ENCODE results near the gene MCCC2.
"Not testable (repeated sequence)": the region's sequence is repeated elsewhere in the genome, so short reads cannot be mapped to it uniquely, and the experiment has no call there.

Gene MCCC2

DNA sequence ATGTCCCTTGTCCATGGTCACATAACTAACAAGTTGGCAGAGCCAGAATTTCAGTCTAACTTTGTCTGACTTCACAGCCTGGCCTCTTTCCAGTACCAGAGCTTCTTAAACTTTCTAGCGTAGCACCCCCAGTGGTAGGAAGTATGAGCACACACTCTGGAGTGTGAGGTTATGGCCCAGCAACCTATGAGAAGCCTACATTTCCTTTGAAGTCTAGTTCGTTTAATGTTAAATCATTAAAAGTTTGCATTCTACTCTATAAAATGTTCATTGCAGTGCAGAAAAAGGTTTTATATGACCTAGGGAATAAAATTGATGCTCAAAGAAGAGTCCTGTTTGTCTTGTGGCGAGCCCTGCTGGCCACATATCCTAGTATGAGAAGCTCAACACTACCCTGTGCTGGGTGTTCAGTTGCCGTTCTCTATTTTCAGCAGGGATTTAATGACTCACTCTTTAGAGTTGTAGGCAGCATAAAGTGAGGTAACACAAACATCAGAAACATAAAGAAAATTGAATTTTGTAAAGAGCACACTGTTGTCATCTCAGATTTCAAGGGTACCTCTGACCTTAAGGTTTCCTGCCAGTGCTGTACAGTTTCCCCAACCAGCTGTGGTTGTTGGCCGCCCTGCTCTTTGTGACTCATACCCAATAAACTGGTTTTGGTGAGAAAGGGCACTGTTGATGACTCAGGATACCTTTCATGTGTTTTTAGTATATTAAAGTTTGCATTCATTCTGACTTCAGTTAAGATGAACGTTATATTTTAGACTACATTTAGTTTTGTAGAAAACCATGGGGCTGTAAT, 14.3 kb downstream of the MCCC2 start:
- Histone ChIP-seq H3K4ac (ENCODE audit: low read depth, low read length) (no peak overlapping the region), H3K18ac (ENCODE audit: low read length) (no peak overlapping the region), H4K5ac (ENCODE audit: low read length) (no peak overlapping the region), H4K8ac (ENCODE audit: low read depth, low read length) (no peak overlapping the region), H2AK5ac (ENCODE audit: low read length) (no peak overlapping the region), H3K9ac (ENCODE audit: low read length) (no peak overlapping the region), H3K56ac (ENCODE audit: low read length) (no peak overlapping the region), H3K23ac (ENCODE audit: low read length) (no peak overlapping the region), H3K79me2 (ENCODE audit: control insufficient read depth, insufficient read depth, low read length) (no peaks in the 10 kb centered on the region), H3K4me3 (ENCODE audit: low read length) (no peak overlapping the region), H3K36me3 (ENCODE audit: control insufficient read depth, insufficient read depth, low read length) (peaks cover 2% of the 10 kb centered on the region), H2BK5ac (ENCODE audit: low read length) (no peak overlapping the region), H3K27me3 (ENCODE audit: insufficient read depth, low read length, poor library complexity) (no peaks in the 10 kb centered on the region), H2BK15ac (replicated peaks; ENCODE audit: low read depth) (no peak overlapping the region), H3K79me1 (ENCODE audit: low read length) (no peaks in the 10 kb centered on the region), H3K4me2 (ENCODE audit: low read length) (no peak overlapping the region), H3K27ac (ENCODE audit: low read depth, low read length) (no peak overlapping the region), H3K4me1 (ENCODE audit: control insufficient read depth, low read depth, low read length) (no peaks in the 10 kb centered on the region), H2BK120ac (ENCODE audit: low read depth, low read length) (no peak overlapping the region)
- DNase-seq: peak; percentile 78
- WGBS (ENCODE audit: extremely low coverage, insufficient coverage, low lambda C conversion rate): no CpG with 5 or more reads among the region's 6 CpGs

DNA sequence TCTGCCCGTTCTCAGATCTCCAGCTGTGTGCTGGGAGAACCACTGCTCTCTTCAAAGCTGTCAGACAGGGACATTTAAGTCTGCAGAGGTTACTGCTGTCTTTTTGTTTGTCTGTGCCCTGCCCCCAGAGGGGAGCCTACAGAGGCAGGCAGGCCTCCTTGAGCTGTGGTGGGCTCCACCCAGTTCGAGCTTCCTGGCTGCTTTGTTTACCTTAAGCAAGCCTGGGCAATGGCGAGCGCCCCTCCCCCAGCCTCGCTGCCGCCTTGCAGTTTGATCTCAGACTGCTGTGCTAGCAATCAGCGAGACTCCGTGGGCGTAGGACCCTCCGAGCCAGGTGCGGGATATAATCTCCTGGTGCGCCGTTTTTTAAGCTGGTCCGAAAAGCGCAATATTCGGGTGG, 22.8 kb downstream of the MCCC2 start:
- not testable (repeated sequence) for H2BK5ac ChIP-seq (ENCODE audit: low read length); H3K79me2 ChIP-seq (ENCODE audit: control insufficient read depth, insufficient read depth, low read length); H3K9ac ChIP-seq (ENCODE audit: low read length); H2AK5ac ChIP-seq (ENCODE audit: low read length); H3K4me2 ChIP-seq (ENCODE audit: low read length); H4K5ac ChIP-seq (ENCODE audit: low read length); H3K27ac ChIP-seq (ENCODE audit: low read depth, low read length); H3K23ac ChIP-seq (ENCODE audit: low read length); H3K4ac ChIP-seq (ENCODE audit: low read depth, low read length); H3K4me3 ChIP-seq (ENCODE audit: low read length); H2BK120ac ChIP-seq (ENCODE audit: low read depth, low read length); DNase-seq; H3K36me3 ChIP-seq (ENCODE audit: control insufficient read depth, insufficient read depth, low read length); H3K79me1 ChIP-seq (ENCODE audit: low read length); H4K8ac ChIP-seq (ENCODE audit: low read depth, low read length); H3K4me1 ChIP-seq (ENCODE audit: control insufficient read depth, low read depth, low read length); H3K18ac ChIP-seq (ENCODE audit: low read length); H3K27me3 ChIP-seq (ENCODE audit: insufficient read depth, low read length, poor library complexity); H3K56ac ChIP-seq (ENCODE audit: low read length); H2BK15ac ChIP-seq (replicated peaks; ENCODE audit: low read depth)
- WGBS (ENCODE audit: extremely low coverage, insufficient coverage, low lambda C conversion rate): no CpG with 5 or more reads among the region's 16 CpGs

DNA sequence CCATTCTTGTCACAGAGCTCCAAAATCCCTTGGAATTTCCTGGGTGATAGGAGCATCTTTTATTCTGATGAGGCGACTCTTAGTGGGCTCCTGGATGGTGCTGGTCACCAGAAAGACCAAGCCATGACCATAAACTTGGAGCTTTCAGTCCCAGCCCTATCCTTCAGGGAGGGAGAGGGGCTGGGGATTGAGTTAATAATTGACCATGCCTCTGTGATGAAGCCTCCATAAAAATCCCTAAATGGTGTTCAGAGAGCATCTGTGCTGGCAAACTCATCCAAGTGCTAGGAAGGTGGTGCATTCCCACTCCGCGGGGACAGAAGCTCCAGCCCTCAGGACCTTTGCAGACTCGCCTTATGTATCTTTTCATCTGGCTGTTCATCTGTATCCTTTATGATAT, 28.7 kb downstream of the MCCC2 start:
- Histone ChIP-seq H2BK120ac (ENCODE audit: low read depth, low read length) (no peak overlapping the region), H3K4ac (ENCODE audit: low read depth, low read length) (no peak overlapping the region), H3K4me2 (ENCODE audit: low read length) (no peak overlapping the region), H3K79me2 (ENCODE audit: control insufficient read depth, insufficient read depth, low read length) (no peaks in the 10 kb centered on the region), H2BK5ac (ENCODE audit: low read length) (no peak overlapping the region), H3K36me3 (ENCODE audit: control insufficient read depth, insufficient read depth, low read length) (no peaks in the 10 kb centered on the region), H3K9ac (ENCODE audit: low read length) (no peak overlapping the region), H3K56ac (ENCODE audit: low read length) (no peak overlapping the region), H3K18ac (ENCODE audit: low read length) (no peak overlapping the region), H4K5ac (ENCODE audit: low read length) (no peak overlapping the region), H3K27ac (ENCODE audit: low read depth, low read length) (no peak overlapping the region), H4K8ac (ENCODE audit: low read depth, low read length) (no peak overlapping the region), H3K79me1 (ENCODE audit: low read length) (no peaks in the 10 kb centered on the region), H2AK5ac (ENCODE audit: low read length) (no peak overlapping the region), H2BK15ac (replicated peaks; ENCODE audit: low read depth) (no peak overlapping the region), H3K4me3 (ENCODE audit: low read length) (no peak overlapping the region), H3K23ac (ENCODE audit: low read length) (no peak overlapping the region), H3K27me3 (ENCODE audit: insufficient read depth, low read length, poor library complexity) (no peaks in the 10 kb centered on the region), H3K4me1 (ENCODE audit: control insufficient read depth, low read depth, low read length) (no peaks in the 10 kb centered on the region)
- no CpG with 5 or more reads among the region's 4 CpGs for WGBS (ENCODE audit: extremely low coverage, insufficient coverage, low lambda C conversion rate)
- DNase-seq: no peak

DNA sequence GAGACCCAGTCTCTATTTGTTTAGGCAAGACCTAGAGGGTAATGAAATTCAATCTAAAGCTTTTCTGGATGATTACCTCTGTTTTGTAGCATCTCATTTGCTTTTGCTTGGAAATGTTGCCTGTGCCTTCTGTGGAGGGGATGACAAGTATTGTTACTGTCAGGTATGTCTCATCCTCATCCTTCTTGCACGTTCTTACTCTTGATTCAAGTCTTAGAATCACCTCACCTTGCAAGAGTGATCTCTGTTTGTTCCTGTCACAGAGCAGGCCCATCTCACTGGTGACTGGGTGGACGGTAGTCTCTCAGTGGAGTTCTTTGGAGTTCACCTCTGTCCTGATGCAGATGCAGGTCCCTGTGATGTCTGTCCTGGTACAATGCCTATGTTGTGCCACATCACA, 33.5 kb downstream of the MCCC2 start:
- H4K8ac ChIP-seq (ENCODE audit: low read depth, low read length): no peak overlapping the region
- H3K23ac ChIP-seq (ENCODE audit: low read length): no peak overlapping the region
- H2BK5ac ChIP-seq (ENCODE audit: low read length): no peak overlapping the region
- no peak overlapping the region for H2BK120ac ChIP-seq (ENCODE audit: low read depth, low read length)
- H3K4me2 ChIP-seq (ENCODE audit: low read length): no peak overlapping the region
- no peak overlapping the region for H2BK15ac ChIP-seq (replicated peaks; ENCODE audit: low read depth)
- no peak overlapping the region for H4K5ac ChIP-seq (ENCODE audit: low read length)
- WGBS (ENCODE audit: extremely low coverage, insufficient coverage, low lambda C conversion rate): no CpG with 5 or more reads among the region's 2 CpGs
- no peaks in the 10 kb centered on the region for H3K4me1 ChIP-seq (ENCODE audit: control insufficient read depth, low read depth, low read length)
- no peak overlapping the region for H3K56ac ChIP-seq (ENCODE audit: low read length)
- H3K4ac ChIP-seq (ENCODE audit: low read depth, low read length): no peak overlapping the region
- H3K9ac ChIP-seq (ENCODE audit: low read length): no peak overlapping the region
- no peaks in the 10 kb centered on the region for H3K79me1 ChIP-seq (ENCODE audit: low read length)
- no peak overlapping the region for H2AK5ac ChIP-seq (ENCODE audit: low read length)
- DNase-seq: no peak
- H3K27me3 ChIP-seq (ENCODE audit: insufficient read depth, low read length, poor library complexity): no peaks in the 10 kb centered on the region
- no peak overlapping the region for H3K27ac ChIP-seq (ENCODE audit: low read depth, low read length)
- no peaks in the 10 kb centered on the region for H3K36me3 ChIP-seq (ENCODE audit: control insufficient read depth, insufficient read depth, low read length)
- no peak overlapping the region for H3K18ac ChIP-seq (ENCODE audit: low read length)
- no peaks in the 10 kb centered on the region for H3K79me2 ChIP-seq (ENCODE audit: control insufficient read depth, insufficient read depth, low read length)
- H3K4me3 ChIP-seq (ENCODE audit: low read length): no peak overlapping the region

DNA sequence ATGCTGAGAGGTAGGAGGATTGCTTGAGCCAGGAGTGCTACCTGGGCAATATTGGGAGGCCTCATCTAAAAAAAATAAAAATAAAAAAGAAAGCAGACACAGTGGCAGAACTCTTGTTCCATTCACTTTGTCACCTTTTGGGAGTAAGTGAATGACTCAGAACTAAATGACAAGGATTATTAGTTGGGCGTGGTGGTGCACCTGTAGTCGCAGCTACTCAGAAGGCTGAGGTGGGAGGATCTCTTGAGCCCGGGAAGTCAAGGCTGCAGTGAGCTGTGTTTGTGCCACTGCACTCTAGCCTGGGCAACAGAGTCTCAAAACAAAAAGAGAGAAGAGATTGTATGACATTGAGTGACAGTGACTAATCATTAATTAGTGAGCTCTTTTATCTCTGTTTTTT, 34.1 kb downstream of the MCCC2 start:
- H3K27me3 ChIP-seq (ENCODE audit: insufficient read depth, low read length, poor library complexity): no peaks in the 10 kb centered on the region
- H3K4me1 ChIP-seq (ENCODE audit: control insufficient read depth, low read depth, low read length): no peaks in the 10 kb centered on the region
- no peak overlapping the region for H3K4me2 ChIP-seq (ENCODE audit: low read length)
- H3K27ac ChIP-seq (ENCODE audit: low read depth, low read length): no peak overlapping the region
- no peak overlapping the region for H2BK15ac ChIP-seq (replicated peaks; ENCODE audit: low read depth)
- no peak overlapping the region for H2BK5ac ChIP-seq (ENCODE audit: low read length)
- H3K36me3 ChIP-seq (ENCODE audit: control insufficient read depth, insufficient read depth, low read length): no peaks in the 10 kb centered on the region
- H3K56ac ChIP-seq (ENCODE audit: low read length): no peak overlapping the region
- H3K9ac ChIP-seq (ENCODE audit: low read length): no peak overlapping the region
- no peak overlapping the region for H3K18ac ChIP-seq (ENCODE audit: low read length)
- DNase-seq: no peak
- H3K79me1 ChIP-seq (ENCODE audit: low read length): no peaks in the 10 kb centered on the region
- H2AK5ac ChIP-seq (ENCODE audit: low read length): no peak overlapping the region
- no peak overlapping the region for H3K23ac ChIP-seq (ENCODE audit: low read length)
- H4K8ac ChIP-seq (ENCODE audit: low read depth, low read length): no peak overlapping the region
- no peaks in the 10 kb centered on the region for H3K79me2 ChIP-seq (ENCODE audit: control insufficient read depth, insufficient read depth, low read length)
- H3K4me3 ChIP-seq (ENCODE audit: low read length): no peak overlapping the region
- H4K5ac ChIP-seq (ENCODE audit: low read length): no peak overlapping the region
- H2BK120ac ChIP-seq (ENCODE audit: low read depth, low read length): no peak overlapping the region
- WGBS (ENCODE audit: extremely low coverage, insufficient coverage, low lambda C conversion rate): no CpG with 5 or more reads among the region's 3 CpGs
- no peak overlapping the region for H3K4ac ChIP-seq (ENCODE audit: low read depth, low read length)

DNA sequence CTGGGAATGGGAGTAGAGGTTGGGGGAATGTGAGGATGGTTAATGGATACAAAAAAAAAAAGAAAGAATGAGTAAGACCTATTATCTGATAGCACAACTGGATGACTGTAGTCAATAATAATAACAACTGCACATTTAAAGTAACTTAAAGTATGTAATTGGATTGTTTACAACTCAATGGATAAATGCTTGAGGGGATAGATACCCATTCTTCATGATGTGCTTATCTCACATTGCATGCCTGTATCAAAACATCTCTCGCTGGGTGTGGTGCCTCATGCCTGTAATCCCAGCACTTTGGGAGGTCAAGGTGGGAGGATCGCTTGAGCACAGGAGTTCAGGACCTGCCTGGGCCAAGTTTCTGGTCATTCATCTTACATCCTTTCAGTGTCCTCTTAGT, 34.6 kb downstream of the MCCC2 start:
- H3K4me2 ChIP-seq (ENCODE audit: low read length): no peak overlapping the region
- no peak overlapping the region for H4K5ac ChIP-seq (ENCODE audit: low read length)
- H3K4me3 ChIP-seq (ENCODE audit: low read length): no peak overlapping the region
- no peaks in the 10 kb centered on the region for H3K27me3 ChIP-seq (ENCODE audit: insufficient read depth, low read length, poor library complexity)
- no peaks in the 10 kb centered on the region for H3K79me2 ChIP-seq (ENCODE audit: control insufficient read depth, insufficient read depth, low read length)
- H2BK15ac ChIP-seq (replicated peaks; ENCODE audit: low read depth): no peak overlapping the region
- H3K36me3 ChIP-seq (ENCODE audit: control insufficient read depth, insufficient read depth, low read length): no peaks in the 10 kb centered on the region
- H3K23ac ChIP-seq (ENCODE audit: low read length): no peak overlapping the region
- no peak overlapping the region for H2BK120ac ChIP-seq (ENCODE audit: low read depth, low read length)
- no peak overlapping the region for H3K56ac ChIP-seq (ENCODE audit: low read length)
- H2AK5ac ChIP-seq (ENCODE audit: low read length): no peak overlapping the region
- no peak overlapping the region for H2BK5ac ChIP-seq (ENCODE audit: low read length)
- no peak overlapping the region for H3K27ac ChIP-seq (ENCODE audit: low read depth, low read length)
- no peak overlapping the region for H3K4ac ChIP-seq (ENCODE audit: low read depth, low read length)
- no peak overlapping the region for H3K9ac ChIP-seq (ENCODE audit: low read length)
- no peak overlapping the region for H4K8ac ChIP-seq (ENCODE audit: low read depth, low read length)
- WGBS (ENCODE audit: extremely low coverage, insufficient coverage, low lambda C conversion rate): no CpG with 5 or more reads among the region's 2 CpGs
- no peaks in the 10 kb centered on the region for H3K79me1 ChIP-seq (ENCODE audit: low read length)
- DNase-seq: no peak
- no peak overlapping the region for H3K18ac ChIP-seq (ENCODE audit: low read length)
- H3K4me1 ChIP-seq (ENCODE audit: control insufficient read depth, low read depth, low read length): no peaks in the 10 kb centered on the region

Measured in mesendoderm (in vitro differentiated cells).